H1 (cell line): Measurements from ENCODE around the gene CHN2. TPM values are rescaled to one million over a fixed set of nuclear protein-coding genes. Genes with fewer than 3 reads are reported as not detected.

ENCODE experiments used
- CTCF ChIA-PET: fragments of 300-600 bp; sonication (Branson Sonifier 250); formaldehyde crosslinking; loops from one replicate; lab custom pipeline; 2021; ENCODE audit not compliant: partially characterized antibody; lab: Charles Lee
- POLR2A ChIA-PET: fragments of 300-600 bp; sonication (Branson Sonifier 250); formaldehyde crosslinking; loops from one replicate; lab custom pipeline; 2021; ENCODE audit warnings: inconsistent platforms; ENCODE audit not compliant: partially characterized antibody; lab: Charles Lee
- DNase-seq, 2 experiments: peaks; one replicate each; pipeline versions ENCODE4 v3.0.0 to v3.0.0-alpha.2; 2010 to 2022; ENCODE audit warnings: low spot score in 2 of 2, low read depth in 1 of 2, mixed read lengths in 1 of 2
- FAIRE-seq: peaks from 2 replicates; lab custom pipeline; 2011; peaks lifted over from hg19 to GRCh38; lab: Jason Lieb, UNC
- H2AFZ ChIP-seq: 2 replicates; pipeline ENCODE4 v1.8.1; 2012; ENCODE audit warnings: low read length, inconsistent platforms
- H2AK5ac ChIP-seq: 2 replicates; pipeline ENCODE4 v1.6.1; 2013; ENCODE audit warnings: low read depth, low read length
- H2BK120ac ChIP-seq: replicated peaks from 2 replicates; pipeline ENCODE3; 2013; ENCODE audit warnings: low read depth, low read length, inconsistent platforms
- H2BK12ac ChIP-seq: 2 replicates; pipeline ENCODE4 v1.6.1; 2013; ENCODE audit warnings: low read depth, low read length
- H2BK15ac ChIP-seq: 2 replicates; pipeline ENCODE4 v1.6.1; 2013; ENCODE audit warnings: low read length
- H2BK20ac ChIP-seq: 2 replicates; pipeline ENCODE4 v1.6.1; 2013; ENCODE audit warnings: low read length
- H2BK5ac ChIP-seq: 2 replicates; pipeline ENCODE4 v1.6.1; 2013; ENCODE audit warnings: low read depth, low read length
- H3K14ac ChIP-seq: 2 replicates; pipeline ENCODE4 v1.6.1; 2013; ENCODE audit warnings: inconsistent platforms; ENCODE audit not compliant: insufficient read length
- H3K18ac ChIP-seq: 2 replicates; pipeline ENCODE4 v1.6.1; 2013; ENCODE audit warnings: low read length; ENCODE audit errors: extremely low read depth
- H3K23ac ChIP-seq: 2 replicates; pipeline ENCODE4 v1.6.1; 2013; ENCODE audit warnings: inconsistent platforms; ENCODE audit not compliant: insufficient read length
- H3K23me2 ChIP-seq: 2 replicates; pipeline ENCODE4 v1.6.1; 2013; ENCODE audit warnings: low read depth, low read length
- H3K27ac ChIP-seq: 2 replicates; pipeline ENCODE4 v1.6.1; 2011; ENCODE audit warnings: low read depth, low read length, inconsistent platforms
- H3K27me3 ChIP-seq, 4 experiments: replicated peaks in 1 of 4; 1 replicate in 1 of 4; 2 replicates in 3 of 4; pipeline versions ENCODE4 v1.6.1 to v1.8.1; 2011 to 2013; ENCODE audit warnings: low read length in 3 of 4, mild to moderate bottlenecking in 3 of 4, inconsistent platforms in 2 of 4, mixed read lengths in 2 of 4, moderate library complexity in 1 of 4; ENCODE audit not compliant: control insufficient read depth in 3 of 4, insufficient read depth in 3 of 4; ENCODE audit errors: extremely low read depth in 1 of 4
- H3K36me3 ChIP-seq, 4 experiments: 2 replicates each; pipeline versions ENCODE4 v1.6.1 to v1.8.1; 2011 to 2013; ENCODE audit warnings: mild to moderate bottlenecking in 4 of 4, low read length in 3 of 4, moderate library complexity in 2 of 4, control low read depth in 1 of 4, inconsistent platforms in 1 of 4; ENCODE audit not compliant: insufficient read depth in 4 of 4, control insufficient read depth in 2 of 4
- H3K4ac ChIP-seq: replicated peaks from 2 replicates; pipeline ENCODE3; 2013; ENCODE audit warnings: low read length, low read depth, mixed read lengths, inconsistent platforms; ENCODE audit not compliant: insufficient read length
- H3K4me1 ChIP-seq, 4 experiments: replicated peaks in 1 of 4; 1 replicate in 1 of 4; 2 replicates in 3 of 4; pipeline versions ENCODE4 v1.6.1 to v1.8.1; 2011 to 2013; ENCODE audit warnings: low read length in 3 of 4, inconsistent platforms in 2 of 4, mixed read lengths in 1 of 4; ENCODE audit not compliant: insufficient read depth in 4 of 4, control insufficient read depth in 3 of 4
- H3K4me2 ChIP-seq, 2 experiments: 2 replicates each; pipeline versions ENCODE4 v1.6.1 to v1.8.1; 2011 to 2013; ENCODE audit warnings: low read depth in 2 of 2, low read length in 2 of 2, control low read depth in 1 of 2, inconsistent platforms in 1 of 2, mild to moderate bottlenecking in 1 of 2; ENCODE audit not compliant: insufficient read depth in 1 of 2
- H3K4me3 ChIP-seq, 4 experiments: fragments of 200-600, 300-600 bp in 1 of 4; sonication (generic), shearing (Covaris generic), sonication (Bioruptor Twin) in 1 of 4; 2 replicates each; pipeline versions ENCODE4 v1.5.1 to v1.8.1; 2011 to 2016; ENCODE audit warnings: low read length in 4 of 4, low read depth in 3 of 4, control low read depth in 2 of 4, inconsistent platforms in 2 of 4, mild to moderate bottlenecking in 2 of 4, mixed read lengths in 1 of 4, moderate library complexity in 1 of 4; ENCODE audit not compliant: insufficient read depth in 2 of 4; ENCODE audit errors: extremely low read depth in 1 of 4
- H3K56ac ChIP-seq: replicated peaks from 2 replicates; pipeline ENCODE3; 2013; ENCODE audit warnings: low read depth, mild to moderate bottlenecking, mixed read lengths, low read length, inconsistent platforms; ENCODE audit not compliant: insufficient read length
- H3K79me1 ChIP-seq: 2 replicates; pipeline ENCODE4 v1.6.1; 2013; ENCODE audit warnings: low read depth, low read length, control low read depth
- H3K79me2 ChIP-seq, 2 experiments: 2 replicates each; pipeline versions ENCODE4 v1.6.1 to v1.8.1; 2012 to 2013; ENCODE audit warnings: low read length in 2 of 2, mild to moderate bottlenecking in 2 of 2, inconsistent platforms in 1 of 2; ENCODE audit not compliant: insufficient read depth in 2 of 2, control insufficient read depth in 1 of 2
- H3K9ac ChIP-seq, 4 experiments: replicated peaks in 1 of 4; 1 replicate in 1 of 4; 2 replicates in 3 of 4; pipeline versions ENCODE4 v1.6.1 to v1.8.1; 2011 to 2013; ENCODE audit warnings: low read depth in 3 of 4, low read length in 3 of 4, control low read depth in 2 of 4, mild to moderate bottlenecking in 2 of 4, moderate library complexity in 2 of 4, inconsistent platforms in 1 of 4; ENCODE audit errors: extremely low read depth in 1 of 4
- H3K9me3 ChIP-seq, 2 experiments: 2 replicates each; pipeline versions ENCODE4 v1.6.1 to v1.8.1; 2012 to 2013; ENCODE audit warnings: mild to moderate bottlenecking in 2 of 2, moderate library complexity in 2 of 2, control low read depth in 1 of 2, inconsistent platforms in 1 of 2, low read depth in 1 of 2, low read length in 1 of 2, mixed read lengths in 1 of 2; ENCODE audit not compliant: insufficient read depth in 2 of 2
- H4K20me1 ChIP-seq, 2 experiments: replicated peaks in 1 of 2; 2 replicates each; pipeline versions ENCODE3 to v1.8.1; 2011 to 2013; ENCODE audit warnings: inconsistent platforms in 2 of 2, low read length in 2 of 2, mild to moderate bottlenecking in 1 of 2; ENCODE audit not compliant: insufficient read depth in 2 of 2, control insufficient read depth in 1 of 2
- H4K5ac ChIP-seq: 2 replicates; pipeline ENCODE4 v1.6.1; 2013; ENCODE audit warnings: low read length, low read depth, mixed read lengths, inconsistent platforms; ENCODE audit not compliant: insufficient read length
- H4K8ac ChIP-seq: 2 replicates; pipeline ENCODE4 v1.8.0; 2013; ENCODE audit warnings: mild to moderate bottlenecking, moderate library complexity, low read length, inconsistent platforms; ENCODE audit not compliant: insufficient read depth; ENCODE audit errors: extremely low read depth
- H4K91ac ChIP-seq: replicated peaks from 2 replicates; pipeline ENCODE3; 2013; ENCODE audit warnings: low read length, mixed read lengths, inconsistent platforms; ENCODE audit not compliant: insufficient read length
- BRCA1 ChIP-seq: IDR thresholded peaks from 2 replicates; pipeline ENCODE4 v1.6.1; 2012; ENCODE audit warnings: low read depth, low read length, improper control_type of control experiment
- PHF8 ChIP-seq: fragments of 200-600 bp; sonication (generic); conservative IDR thresholded peaks from 2 replicates; pipeline ENCODE4 v1.7.1; 2012; ENCODE audit warnings: low read depth, mild to moderate bottlenecking, inconsistent platforms, low read length, moderate library complexity
- WGBS, 2 experiments: shearing (Covaris generic) in 1 of 2; methylation state at CpG; one replicate each; pipeline versions ENCODE4 v1.1.6 to v1.1.7; 2013 to 2015; ENCODE audit warnings: low lambda C conversion rate in 2 of 2, mixed read lengths in 2 of 2, inconsistent platforms in 1 of 2, low coverage in 1 of 2, missing lambda C conversion rate in 1 of 2; ENCODE audit not compliant: insufficient replicate concordance in 2 of 2, insufficient coverage in 1 of 2, insufficient read length in 1 of 2; ENCODE audit errors: extremely low coverage in 1 of 2, missing lambda C conversion rate in 1 of 2; 5-methylcytosine and 5-hydroxymethylcytosine counted together
- polyA plus RNA-seq, 7 experiments: library from polyadenylated mRNA; depleted of rRNA in 3 of 7; stranded (reverse) in 5 of 7; unstranded in 2 of 7; fragments of >200 nt in 5 of 7; fragments of 200-250 nt in 2 of 7; gene quantifications; 1 replicate in 5 of 7; 2 replicates in 1 of 7; 4 replicates in 1 of 7; pipeline versions ENCODE4 v1.2.1 to v1.2.3, GENCODE V29; 2011 to 2013; ENCODE audit warnings: missing spikeins in 2 of 7, mixed read lengths in 2 of 7
- total RNA-seq: library from RNA; stranded (reverse); fragmentation: NEBNext Ultra II Directional; extraction: Animal tissue kit (Norgen Biotek cat#: 25700); gene quantifications from 2 replicates; pipeline ENCODE4 v1.2.1, GENCODE V29; 2021

Gene CHN2
- total and polyA plus RNA-seq, 2 of the 8 experiments (the other 6 are each of a cell fraction or from before 2014, with no cell fraction given): 2.9 to 4.8 TPM

- peaks cover 0 to 3% (median 1%) of the 10 kb centered on the region in 4 experiments; a peak in 2 of 7 replicates for H3K4me1 ChIP-seq
- H2BK120ac ChIP-seq: no peak overlapping the region
- ChIA-PET CTCF (interaction anchor here (0.6 to 4.9 kb wide), 9 partner anchors 10 to 326 kb away, joined by 3 to 29 read pairs (median 4); no protein-coding TSS in a partner anchor), POLR2A (no interaction called here)
- no peak for TF ChIP-seq PHF8
- no peak for TF ChIP-seq BRCA1
- no peak overlapping the region; the same call in 1 of the 2 replicates for H4K8ac ChIP-seq
- no peak overlapping the region for H4K5ac ChIP-seq
- H4K91ac ChIP-seq: no peak overlapping the region
- H3K23ac ChIP-seq: no peak overlapping the region
- no peak overlapping the region; the same call in 1 of the 2 replicates for H2AK5ac ChIP-seq
- no peaks in the 10 kb centered on the region for H3K9me3 ChIP-seq
- no peak overlapping the region for H3K18ac ChIP-seq
- no peak overlapping the region for H2AFZ ChIP-seq
- H2BK12ac ChIP-seq: no peak overlapping the region
- no peak overlapping the region for H2BK20ac ChIP-seq
- no peaks in the 10 kb centered on the region for H3K79me2 ChIP-seq
- no peak overlapping the region; the same call in 1 of the 2 replicates for H3K27ac ChIP-seq
- FAIRE-seq (no peak), DNase-seq (no peak)
- no peak overlapping the region for H2BK15ac ChIP-seq
- H3K4me3 ChIP-seq: no peak overlapping the region
- no peak overlapping the region for H2BK5ac ChIP-seq
- no peaks in the 10 kb centered on the region for H3K79me1 ChIP-seq
- H3K27me3 ChIP-seq: no peaks in the 10 kb centered on the region
- no peak overlapping the region for H3K4me2 ChIP-seq
- no peaks in the 10 kb centered on the region for H4K20me1 ChIP-seq
- no peaks in the 10 kb centered on the region for H3K23me2 ChIP-seq
- no peak overlapping the region for H3K56ac ChIP-seq
- no peak overlapping the region for H3K4ac ChIP-seq
- H3K14ac ChIP-seq: no peak overlapping the region
- WGBS, 2 experiments: 92% methylated on average over 3 of the region's 3 CpGs; no CpG with 5 or more reads in 1 of the 2 experiments
- H3K36me3 ChIP-seq: no peaks in the 10 kb centered on the region
- no peak overlapping the region for H3K9ac ChIP-seq
Measured at GRCh38 chr7:29247963-29248236, 53.3 kb downstream of the CHN2 start.
